ENCODE measurements around the gene POLRMT. TPM values are rescaled to one million over a fixed set of nuclear protein-coding genes. Genes with fewer than 3 reads are reported as not detected.

The POLRMT gene
- total and polyA plus RNA-seq, 4 donors = 16.0 to 41.4 (median 35.1) TPM

- no peaks in the 10 kb centered on the region for H3K9me3 ChIP-seq (ENCODE audit: control insufficient read depth in 4 of 4, low read length in 3 of 4)
- H3K36me3 ChIP-seq (ENCODE audit: control insufficient read depth in 4 of 4, insufficient read depth in 3 of 4, low read depth in 1 of 4, low read length in 3 of 4) = no peaks in the 10 kb centered on the region
- H3K4me3 ChIP-seq (ENCODE audit: low read depth in 1 of 3, low read length in 3 of 3) = no peak overlapping the region
- peaks cover 0 to 2% (median 0%) of the 10 kb centered on the region in 4 donors for H3K27me3 ChIP-seq (ENCODE audit: control insufficient read depth in 4 of 4, insufficient read depth in 4 of 4, low read length in 3 of 4)
- 26% methylated on average over 38 of the region's 38 CpGs for WGBS
- H3K4me1 ChIP-seq (ENCODE audit: control insufficient read depth in 4 of 4, insufficient read depth in 4 of 4, low read length in 3 of 4) = peaks cover 2 to 25% (median 7%) of the 10 kb centered on the region in 4 donors
- H3K9ac ChIP-seq (ENCODE audit: low read depth in 1 of 2, low read length in 2 of 2) = peak overlapping the region in 1 of 2 donors; percentile 27
- peak overlapping the region; percentile 5 to 51 for H3K27ac ChIP-seq (ENCODE audit: low read depth in 1 of 2, low read length in 2 of 2)
- DNase-seq (ENCODE audit: low spot score) = no peak
- TF ChIP-seq SP1 (IDR thresholded peaks at IDR 0.05) (peak; percentile 12), HNF4A (conservative IDR thresholded peaks at IDR 0.05) (no peak), CTCF (IDR thresholded peaks at IDR 0.05; ENCODE audit: low read depth, low read length, missing input control) (no peak), GABPA (IDR thresholded peaks at IDR 0.05 in 1 of 2, conservative IDR thresholded peaks at IDR 0.05 in 1 of 2) (no peak), TAF1 (conservative IDR thresholded peaks at IDR 0.05) (no peak), FOXA1 (IDR thresholded peaks at IDR 0.05) (no peak), RXRA (IDR thresholded peaks at IDR 0.05) (peak; percentile 27 to 59), NR2F2 (IDR thresholded peaks at IDR 0.05) (peak; percentile 95), EGR1 (IDR thresholded peaks at IDR 0.05; ENCODE audit: low read depth in 2 of 2) (no peak), JUND (IDR thresholded peaks at IDR 0.05) (no peak), HNF4G (IDR thresholded peaks at IDR 0.05) (no peak)
- TF ChIP-seq, protein P1, sequence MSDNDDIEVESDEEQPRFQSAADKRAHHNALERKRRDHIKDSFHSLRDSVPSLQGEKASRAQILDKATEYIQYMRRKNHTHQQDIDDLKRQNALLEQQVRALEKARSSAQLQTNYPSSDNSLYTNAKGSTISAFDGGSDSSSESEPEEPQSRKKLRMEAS (IDR thresholded peaks at IDR 0.05) = no peak
- TF ChIP-seq, protein P2, sequence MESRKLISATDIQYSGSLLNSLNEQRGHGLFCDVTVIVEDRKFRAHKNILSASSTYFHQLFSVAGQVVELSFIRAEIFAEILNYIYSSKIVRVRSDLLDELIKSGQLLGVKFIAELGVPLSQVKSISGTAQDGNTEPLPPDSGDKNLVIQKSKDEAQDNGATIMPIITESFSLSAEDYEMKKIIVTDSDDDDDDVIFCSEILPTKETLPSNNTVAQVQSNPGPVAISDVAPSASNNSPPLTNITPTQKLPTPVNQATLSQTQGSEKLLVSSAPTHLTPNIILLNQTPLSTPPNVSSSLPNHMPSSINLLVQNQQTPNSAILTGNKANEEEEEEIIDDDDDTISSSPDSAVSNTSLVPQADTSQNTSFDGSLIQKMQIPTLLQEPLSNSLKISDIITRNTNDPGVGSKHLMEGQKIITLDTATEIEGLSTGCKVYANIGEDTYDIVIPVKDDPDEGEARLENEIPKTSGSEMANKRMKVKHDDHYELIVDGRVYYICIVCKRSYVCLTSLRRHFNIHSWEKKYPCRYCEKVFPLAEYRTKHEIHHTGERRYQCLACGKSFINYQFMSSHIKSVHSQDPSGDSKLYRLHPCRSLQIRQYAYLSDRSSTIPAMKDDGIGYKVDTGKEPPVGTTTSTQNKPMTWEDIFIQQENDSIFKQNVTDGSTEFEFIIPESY (IDR thresholded peaks at IDR 0.05) = no peak
- TF ChIP-seq, protein P3, sequence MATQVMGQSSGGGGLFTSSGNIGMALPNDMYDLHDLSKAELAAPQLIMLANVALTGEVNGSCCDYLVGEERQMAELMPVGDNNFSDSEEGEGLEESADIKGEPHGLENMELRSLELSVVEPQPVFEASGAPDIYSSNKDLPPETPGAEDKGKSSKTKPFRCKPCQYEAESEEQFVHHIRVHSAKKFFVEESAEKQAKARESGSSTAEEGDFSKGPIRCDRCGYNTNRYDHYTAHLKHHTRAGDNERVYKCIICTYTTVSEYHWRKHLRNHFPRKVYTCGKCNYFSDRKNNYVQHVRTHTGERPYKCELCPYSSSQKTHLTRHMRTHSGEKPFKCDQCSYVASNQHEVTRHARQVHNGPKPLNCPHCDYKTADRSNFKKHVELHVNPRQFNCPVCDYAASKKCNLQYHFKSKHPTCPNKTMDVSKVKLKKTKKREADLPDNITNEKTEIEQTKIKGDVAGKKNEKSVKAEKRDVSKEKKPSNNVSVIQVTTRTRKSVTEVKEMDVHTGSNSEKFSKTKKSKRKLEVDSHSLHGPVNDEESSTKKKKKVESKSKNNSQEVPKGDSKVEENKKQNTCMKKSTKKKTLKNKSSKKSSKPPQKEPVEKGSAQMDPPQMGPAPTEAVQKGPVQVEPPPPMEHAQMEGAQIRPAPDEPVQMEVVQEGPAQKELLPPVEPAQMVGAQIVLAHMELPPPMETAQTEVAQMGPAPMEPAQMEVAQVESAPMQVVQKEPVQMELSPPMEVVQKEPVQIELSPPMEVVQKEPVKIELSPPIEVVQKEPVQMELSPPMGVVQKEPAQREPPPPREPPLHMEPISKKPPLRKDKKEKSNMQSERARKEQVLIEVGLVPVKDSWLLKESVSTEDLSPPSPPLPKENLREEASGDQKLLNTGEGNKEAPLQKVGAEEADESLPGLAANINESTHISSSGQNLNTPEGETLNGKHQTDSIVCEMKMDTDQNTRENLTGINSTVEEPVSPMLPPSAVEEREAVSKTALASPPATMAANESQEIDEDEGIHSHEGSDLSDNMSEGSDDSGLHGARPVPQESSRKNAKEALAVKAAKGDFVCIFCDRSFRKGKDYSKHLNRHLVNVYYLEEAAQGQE (IDR thresholded peaks at IDR 0.05) = no peak
- TF ChIP-seq, protein P4, sequence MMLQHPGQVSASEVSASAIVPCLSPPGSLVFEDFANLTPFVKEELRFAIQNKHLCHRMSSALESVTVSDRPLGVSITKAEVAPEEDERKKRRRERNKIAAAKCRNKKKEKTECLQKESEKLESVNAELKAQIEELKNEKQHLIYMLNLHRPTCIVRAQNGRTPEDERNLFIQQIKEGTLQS (IDR thresholded peaks at IDR 0.05) = no peak
Measured at GRCh38 chr19:674282-675151, 41.2 kb upstream of the POLRMT start.

Measured in liver (tissue), 9 donors.